GM19238 (cell line): Measurements from ENCODE around the gene CGRRF1.

Experiments used
- DNase-seq: peaks from one replicate; pipeline ENCODE4 v3.0.0; 2011; ENCODE audit warnings: low spot score; ENCODE audit not compliant: insufficient read length

The CGRRF1 gene

DNA sequence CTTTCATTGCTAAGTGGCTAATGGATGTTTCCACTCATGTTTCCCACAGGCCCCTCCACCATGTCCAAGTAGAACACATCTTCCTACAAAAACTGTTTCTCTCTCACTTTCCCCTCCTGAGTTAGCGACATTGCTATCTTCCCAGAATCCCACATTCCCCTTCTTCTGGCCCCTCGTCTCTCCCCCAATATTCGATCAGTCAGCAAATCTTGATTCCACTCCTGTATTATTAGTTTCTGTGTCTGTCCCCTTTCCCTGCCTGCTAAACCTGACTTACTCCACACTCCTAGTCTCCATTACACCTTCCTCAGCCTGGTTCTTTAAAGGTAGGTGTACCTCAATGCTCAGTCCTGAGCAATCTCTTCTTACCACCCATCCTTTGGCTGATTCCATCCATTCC, 37.9 kb downstream of the CGRRF1 start:
- DNase-seq = no peak

DNA sequence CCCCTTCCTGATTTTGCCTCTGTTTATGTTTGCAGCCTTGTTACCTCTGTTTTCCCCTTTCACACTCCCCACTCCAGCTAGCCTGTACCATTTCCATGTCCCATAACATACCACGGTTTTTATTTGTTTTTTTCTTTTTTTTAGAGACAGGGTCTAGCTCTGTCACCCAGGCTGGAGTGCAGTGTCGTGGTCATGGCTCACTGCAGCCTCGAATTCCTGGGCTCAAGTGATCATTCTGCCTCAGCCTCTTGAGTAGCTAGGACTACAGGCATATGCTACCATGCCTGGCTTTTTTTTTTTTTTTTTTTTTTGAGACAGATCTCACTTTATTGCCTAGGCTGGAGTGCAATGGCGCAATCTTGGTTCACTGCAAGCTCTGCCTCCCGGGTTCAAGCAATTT, 38.8 kb downstream of the CGRRF1 start:
- DNase-seq = no peak

DNA sequence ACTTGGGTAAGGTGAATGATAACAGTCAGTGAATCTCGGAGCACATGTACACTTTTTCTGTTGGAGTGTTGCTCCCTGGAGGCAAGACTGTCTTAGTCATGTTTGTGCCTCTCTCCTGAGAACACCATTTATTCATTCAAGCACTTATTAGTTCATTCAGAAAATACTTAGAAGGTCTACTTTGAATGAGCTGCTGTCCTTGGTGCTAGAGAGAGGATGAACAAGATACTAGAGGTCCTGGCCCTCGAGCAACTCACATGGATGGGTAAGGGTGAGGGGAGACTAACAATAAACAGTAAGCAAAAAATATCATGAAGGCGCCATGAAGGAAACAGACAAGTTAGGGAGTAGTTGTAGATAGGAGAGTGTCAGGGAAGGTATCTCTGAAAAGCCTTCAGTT, 40.2 kb downstream of the CGRRF1 start:
- DNase-seq = no peak

DNA sequence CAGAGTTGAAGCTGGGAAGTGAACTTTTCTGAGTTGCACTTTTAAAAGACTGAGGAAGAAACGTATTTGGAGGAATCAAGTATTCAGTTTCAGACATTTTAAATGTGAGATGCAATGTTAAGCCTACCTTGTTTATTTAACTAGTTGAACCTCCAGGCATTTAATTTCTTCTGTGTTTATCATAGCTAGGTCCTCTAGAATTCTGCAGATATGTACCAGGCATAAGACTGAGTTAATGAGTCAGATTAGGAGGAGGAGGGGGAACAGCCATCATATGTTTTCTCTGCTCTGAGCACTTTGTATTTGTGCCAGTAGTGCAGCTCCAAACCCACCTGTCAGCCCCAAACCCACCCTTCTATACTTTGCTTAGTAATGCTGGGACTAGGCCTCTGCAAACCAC, 40.8 kb downstream of the CGRRF1 start:
- DNase-seq = no peak

DNA sequence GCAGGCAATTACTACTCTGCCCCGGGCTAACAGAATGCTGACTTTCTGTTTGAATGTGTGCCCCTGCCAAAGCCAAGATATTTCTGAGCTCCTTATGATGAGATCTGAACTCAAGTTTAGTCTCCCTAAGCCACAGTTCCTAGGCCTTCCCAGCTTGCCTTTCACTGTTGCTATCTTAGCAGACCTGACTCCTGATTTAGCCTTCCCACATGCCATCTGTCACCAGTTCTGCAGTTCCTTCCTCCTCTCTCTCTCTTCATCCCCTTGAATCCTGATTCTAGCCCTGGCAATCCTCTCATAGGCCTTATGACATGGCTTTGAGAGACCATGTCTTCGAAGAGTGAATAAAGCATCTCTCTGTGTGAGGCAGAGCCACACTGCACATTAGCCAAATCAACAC, 44.7 kb downstream of the CGRRF1 start:
- no peak for DNase-seq

DNA sequence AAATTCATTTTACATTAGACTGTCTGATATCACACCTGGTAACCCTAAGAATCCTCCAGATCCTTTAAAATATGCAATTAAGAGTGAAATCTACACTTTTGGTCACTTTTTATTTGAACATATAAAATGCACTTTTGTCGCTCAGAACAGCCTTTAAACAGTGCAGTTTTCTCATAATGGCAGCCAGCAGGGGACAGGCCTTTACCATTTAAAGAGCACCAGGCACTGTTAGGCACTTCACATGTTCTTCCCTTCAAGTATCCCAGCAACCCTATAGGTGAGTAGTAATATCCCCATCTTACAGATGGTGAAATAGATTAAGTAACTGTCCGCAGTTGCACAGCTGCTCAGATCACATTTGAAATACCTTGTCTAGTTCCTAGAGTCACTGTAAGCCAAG, 45.9 kb downstream of the CGRRF1 start:
- DNase-seq = no peak

DNA sequence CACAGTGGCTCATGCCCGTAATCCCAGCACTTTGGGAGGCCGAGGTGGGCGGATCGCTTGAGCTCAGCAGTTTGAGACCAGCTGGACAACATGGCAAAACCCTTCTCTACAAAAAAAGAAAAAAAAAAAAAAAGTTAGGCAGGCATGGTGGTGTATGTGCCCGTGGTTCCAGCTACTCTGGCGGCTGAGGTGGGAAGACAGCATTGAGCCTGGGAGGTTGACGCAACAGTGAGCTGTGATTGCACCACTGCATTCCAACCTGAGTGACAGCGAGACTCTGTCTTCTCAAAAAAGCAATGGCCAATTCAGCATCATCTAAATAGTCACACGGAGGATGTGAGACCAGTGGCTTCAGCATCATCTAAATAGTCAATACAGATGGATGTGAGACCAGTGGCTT, 46.8 kb downstream of the CGRRF1 start:
- DNase-seq = no peak

DNA sequence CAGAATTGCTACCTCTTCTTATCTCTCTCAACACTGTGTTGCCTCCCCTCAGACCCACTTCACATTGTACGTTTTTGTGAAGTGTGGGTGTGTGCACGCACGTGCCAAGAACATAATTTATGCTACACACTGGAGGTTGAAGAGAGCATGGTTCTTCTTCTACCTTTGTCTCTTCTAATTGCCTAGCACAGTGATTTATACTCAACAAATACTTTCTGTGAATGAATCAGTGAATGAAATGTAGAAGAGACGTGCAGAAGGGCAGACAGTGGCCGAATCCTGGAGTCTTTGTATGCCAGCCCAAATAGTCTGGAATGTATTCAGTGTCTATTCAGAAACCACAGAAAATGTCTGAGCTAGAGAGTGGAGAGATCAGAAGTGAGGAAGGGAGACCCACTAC, 52.6 kb downstream of the CGRRF1 start:
- no peak for DNase-seq

DNA sequence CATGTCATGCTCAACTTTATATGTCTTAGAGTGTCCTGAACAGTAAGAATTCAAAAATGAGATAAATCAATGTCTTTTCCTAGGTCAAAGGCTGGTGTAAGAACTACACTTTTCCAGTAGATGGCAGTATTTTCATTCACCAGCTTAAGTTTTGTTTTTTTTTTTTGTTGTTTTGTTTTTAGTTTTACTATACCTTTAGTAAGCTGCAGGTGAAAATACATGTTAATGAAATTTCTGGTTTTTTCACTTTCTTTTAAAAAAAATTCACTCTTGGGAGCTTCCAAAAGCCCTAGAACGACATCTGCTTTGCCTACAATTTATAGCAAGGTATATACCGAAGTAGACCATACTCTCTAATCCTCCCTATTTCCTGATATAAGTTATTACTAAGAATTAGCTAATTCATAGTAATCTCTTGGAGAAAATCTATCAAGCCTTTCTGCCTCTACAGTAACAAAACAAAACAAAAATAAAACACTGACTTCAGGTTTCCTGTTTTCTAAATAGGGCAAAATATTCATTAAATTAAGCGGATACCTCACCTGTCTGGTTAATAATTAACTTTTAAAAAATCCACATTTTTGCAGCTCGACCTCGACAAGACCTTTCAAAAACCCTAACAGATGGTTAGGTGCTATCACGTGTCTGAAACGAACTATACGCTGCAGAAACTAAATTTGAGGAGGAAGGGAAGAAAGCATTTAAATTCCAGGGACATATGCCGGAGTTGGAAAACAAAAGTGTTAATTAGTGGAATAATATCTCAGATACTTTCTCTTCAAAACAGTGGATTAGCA, 54.6 kb downstream of the CGRRF1 start:
- no peak for DNase-seq

DNA sequence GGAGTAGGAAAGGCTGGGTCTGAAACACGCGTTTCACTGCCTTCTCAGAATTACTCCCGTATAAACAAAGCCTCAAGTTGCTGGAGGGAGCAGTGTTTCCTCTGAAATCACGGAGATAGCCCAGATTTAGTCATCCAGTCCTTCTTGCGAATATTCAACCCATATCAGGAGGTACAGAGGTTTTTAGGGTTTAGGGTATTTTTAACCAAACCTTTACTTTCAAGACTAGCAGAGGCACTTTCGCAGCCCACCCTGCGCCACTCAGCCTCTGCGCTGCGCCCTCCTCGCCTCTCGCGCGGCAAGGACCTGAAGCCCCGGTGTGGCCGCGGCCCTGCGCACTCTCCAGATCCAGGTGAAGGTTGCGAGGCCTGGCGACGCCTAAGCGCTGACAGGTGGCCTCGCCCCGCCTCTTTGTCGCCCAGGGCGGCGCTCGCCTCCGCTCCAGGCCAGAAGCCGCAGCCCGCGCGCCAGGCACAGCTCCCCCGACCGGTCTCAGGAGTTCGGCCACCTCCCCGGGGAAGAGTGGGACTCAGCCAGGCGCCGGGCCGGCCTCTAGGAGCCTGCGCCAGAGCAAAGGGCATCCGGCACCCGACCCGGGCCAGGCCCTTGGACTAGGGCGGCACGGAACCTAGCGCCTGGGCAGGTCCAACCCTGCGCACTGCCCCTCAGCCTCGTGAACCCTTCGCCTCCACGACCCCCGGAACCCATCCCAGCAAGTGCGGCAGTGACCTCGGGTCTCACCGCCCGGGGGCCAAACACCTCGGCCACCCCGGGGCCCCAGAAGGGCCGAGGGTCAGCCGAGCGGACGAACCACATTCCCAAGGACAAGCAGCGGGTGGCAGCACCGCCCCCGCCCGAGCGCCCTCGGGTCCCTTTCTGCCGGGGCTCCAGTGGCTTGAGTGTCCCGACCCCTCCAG, 55.4 kb downstream of the CGRRF1 start:
- DNase-seq = peak; percentile 67

DNA sequence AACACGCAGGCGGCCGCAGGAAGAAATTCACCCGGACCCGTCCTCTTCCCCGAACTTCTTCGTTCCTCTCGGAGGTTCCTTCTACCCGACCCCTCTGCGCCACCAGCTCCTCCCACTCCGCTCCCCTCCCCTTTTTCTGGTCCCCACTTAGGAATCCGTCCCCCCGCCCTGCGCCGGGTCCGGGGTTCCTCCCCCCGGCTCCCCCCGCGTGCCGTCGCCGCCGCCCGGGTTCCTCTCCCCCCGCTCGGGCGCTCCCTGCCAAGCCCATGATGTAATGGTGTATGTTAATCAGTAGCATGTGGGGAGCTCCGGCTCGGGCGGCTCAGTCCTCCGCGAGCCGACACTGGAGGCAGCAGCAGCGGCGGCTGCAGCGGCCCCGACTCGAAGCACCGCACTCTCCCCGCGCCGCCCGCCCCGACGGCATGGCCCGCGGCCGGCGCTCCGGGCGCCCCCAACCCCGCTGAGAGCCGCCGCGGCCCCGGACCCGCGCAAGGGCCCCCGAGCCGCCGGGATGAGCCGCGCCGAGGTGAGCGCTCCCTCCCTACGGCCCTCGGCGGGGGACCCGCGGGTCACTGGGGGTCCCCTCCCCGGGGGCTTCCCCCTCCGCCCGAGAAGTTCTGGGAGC, 56.2 kb downstream of the CGRRF1 start:
- peak; percentile 77 for DNase-seq

DNA sequence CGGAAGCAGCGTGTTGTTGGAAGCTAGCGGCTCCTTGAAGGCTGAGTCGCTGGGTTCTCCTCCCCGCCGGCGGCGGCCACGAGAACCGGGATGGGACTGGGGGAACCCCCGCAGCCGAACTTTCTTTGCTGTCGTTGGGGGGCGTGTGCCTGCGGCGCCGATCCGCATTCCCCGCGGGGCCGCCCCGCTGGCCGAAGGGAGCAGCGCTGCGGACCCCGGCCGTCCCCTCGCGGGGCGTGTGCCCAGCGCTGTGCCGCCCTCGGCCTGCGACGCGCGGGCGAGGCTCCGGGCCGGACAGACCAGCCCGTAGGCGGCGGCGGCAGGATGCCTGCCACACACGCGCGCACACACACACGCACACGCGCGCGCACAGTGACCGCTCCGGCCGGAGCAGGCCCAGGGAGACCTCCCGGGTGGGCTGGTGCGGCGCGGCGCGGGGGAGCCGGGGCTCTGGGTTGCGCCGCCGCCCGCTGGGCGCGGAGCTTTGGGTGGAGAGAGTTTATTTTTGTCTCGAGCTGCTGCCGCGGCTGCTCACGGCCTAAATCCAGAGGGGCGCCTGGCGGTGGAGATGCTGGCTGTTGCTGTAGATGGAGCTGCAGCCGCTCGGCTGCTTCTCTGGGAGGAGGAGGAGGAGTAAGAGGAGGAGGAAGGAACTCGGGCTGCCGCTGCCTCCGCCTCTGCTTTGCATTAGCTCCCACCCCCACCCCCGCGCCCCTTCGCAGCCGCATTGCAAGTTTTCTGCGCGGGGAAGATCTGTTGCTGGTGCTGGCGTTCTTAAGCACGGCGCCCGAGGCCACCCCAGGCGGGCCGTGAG, 56.9 kb downstream of the CGRRF1 start, which contains the start of gene SAMD4A:
Gene SAMD4A (plus strand): TSS at position 719 of the 814 bp plus-strand sequence. CDS start 789 bp downstream, outside the sequence.
- DNase-seq = peak; percentile 68

DNA sequence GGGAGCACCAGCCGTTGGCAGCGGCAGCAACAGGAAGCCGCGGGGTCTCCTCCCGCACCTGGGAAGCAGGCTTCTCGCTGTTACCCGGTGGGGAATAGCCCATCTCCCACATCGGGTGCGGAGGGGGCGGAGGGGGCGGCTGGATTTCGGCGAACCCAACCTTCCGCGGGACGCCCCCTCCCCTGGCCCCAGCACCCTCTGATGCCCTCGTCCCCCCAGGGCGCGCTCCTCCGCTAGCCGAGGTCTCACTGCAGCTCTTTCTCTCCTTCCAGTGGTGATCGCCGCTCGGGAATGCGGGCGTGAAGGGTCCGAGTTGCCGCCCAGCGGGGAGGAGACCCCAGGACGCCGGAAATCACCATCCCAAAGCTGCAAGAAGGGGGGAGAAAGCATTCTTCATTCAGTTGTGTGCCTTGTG, 57.5 kb downstream of the CGRRF1 start:
- DNase-seq = peak; percentile 19

DNA sequence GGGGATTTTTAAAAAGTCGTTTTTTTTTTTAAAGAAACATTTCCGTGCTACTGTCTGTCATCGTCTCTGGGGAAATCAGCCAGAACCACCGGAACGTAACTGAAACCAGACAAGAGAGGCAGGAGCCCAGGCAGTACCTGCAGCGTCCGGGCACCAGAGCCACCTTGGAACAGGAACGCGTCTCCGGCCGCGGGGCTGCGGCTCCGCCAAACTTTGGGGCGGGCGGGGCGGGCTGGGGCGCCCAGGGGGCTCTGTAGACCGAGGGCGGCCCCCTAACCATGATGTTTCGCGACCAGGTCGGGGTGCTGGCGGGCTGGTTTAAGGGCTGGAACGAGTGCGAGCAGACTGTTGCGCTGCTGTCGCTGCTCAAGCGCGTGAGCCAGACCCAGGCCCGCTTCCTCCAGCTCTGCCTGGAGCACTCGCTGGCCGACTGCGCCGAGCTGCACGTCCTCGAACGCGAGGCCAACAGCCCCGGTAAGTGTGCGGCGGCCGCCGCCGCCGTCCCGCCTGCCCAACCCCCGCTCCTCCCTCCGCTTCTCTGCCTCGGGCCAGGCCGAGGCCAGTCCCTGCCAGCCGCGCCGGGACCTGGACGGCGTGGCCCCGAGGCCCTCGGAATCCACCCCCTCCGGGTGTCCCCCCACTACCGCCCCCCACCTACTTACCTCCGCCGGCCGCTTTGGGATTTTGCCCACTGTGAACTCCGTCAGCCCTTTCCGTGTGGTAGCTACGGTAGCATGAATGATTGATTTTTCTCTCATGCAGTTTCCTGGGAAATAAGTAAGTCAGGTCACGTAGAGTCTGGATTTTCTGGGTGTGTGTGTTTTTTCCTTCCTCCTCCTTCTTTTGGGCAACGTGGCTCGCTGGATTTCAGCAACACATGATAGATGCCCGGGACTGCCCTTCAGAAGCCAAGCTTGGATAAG, 58.2 kb downstream of the CGRRF1 start:
- DNase-seq = peak; percentile 35

DNA sequence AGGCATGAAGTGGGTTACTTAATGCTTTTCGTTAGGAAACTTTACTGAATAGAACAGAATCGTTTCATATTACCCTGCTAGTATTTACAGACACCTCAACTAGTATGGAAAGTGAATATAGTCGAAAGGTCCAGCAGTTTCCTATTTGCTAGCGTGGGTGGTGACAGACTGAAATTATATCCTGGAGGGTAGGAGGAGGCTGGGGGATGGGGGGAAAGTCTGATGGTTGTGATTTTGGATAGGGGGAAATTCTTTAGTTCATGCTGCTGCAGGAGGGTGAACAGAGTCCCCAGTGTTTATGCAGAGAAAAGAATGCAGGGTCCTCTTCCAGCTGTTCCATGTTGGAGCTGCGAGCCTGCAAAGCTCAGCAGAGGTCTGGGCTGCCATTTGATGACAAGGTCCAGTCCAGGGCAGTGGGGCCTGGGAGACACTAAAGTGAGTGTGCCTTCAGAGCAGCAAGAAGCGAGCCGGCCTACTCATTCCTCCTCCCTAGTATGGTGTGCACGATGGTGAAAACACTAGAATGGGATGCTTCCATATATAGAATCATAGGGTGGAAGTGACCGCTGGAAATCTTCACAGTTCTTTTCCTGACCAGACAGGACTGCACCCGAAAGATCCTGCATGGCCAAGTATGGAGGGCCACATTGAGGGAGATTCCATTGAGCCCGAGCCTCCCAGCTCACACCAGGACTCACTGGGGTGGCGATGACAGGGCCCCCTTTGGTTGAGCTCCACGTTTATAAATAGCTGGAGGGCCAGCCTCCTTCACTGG, 59.3 kb downstream of the CGRRF1 start:
- DNase-seq = no peak

DNA sequence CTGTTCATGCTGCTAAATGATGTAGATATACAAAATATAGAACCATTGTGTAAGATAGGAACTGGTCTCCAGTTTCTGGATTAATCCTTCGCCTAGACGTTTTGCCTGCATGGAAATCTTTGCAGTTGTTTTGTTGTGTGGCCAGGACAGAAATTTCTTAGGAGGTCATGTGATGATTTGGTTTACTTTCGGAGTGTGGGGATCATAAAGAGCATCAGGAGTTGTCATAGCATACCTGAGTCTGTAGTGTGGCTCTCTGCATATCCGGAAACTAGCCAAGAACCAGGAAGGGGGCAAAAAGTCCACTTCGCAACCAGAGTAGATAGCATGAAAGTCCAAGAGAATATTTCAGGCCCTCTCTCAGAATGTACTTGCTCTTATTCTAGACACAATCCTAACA, 60.3 kb downstream of the CGRRF1 start:
- no peak for DNase-seq

DNA sequence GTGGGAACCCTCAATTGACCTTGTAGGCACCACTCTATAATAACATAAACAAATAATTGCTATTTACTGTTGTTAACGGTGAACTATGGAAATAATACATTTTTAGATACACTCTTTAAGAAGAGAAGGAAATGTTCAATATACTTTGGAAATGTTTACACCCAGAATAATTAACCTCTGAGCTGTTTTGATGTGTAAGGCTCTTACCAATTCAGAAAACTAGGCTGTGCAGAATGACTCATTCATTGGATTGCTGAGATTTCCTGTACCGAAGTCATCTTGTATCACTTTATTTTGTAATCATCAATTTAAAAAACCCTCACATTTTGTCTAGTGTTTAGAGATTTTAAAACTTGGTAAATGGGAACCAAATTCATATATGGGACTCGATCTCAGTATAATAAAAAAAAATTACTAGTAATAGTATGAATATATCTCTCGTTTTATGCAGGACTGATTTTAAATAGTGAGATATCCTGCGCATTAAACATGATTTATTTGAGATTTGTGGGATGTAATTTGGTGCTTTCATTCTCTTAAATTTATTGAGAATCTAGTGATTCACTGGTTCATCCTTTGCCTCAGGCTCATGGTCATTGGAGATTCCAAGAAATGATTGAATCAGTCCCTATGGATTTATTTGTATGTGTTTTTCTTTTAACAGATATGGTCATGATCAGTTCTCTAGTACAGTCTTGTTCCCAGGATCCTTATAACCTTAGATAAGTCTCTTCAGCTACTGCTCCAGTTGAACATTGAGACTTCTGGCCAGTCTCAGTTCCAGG, 61.1 kb downstream of the CGRRF1 start:
- no peak for DNase-seq

DNA sequence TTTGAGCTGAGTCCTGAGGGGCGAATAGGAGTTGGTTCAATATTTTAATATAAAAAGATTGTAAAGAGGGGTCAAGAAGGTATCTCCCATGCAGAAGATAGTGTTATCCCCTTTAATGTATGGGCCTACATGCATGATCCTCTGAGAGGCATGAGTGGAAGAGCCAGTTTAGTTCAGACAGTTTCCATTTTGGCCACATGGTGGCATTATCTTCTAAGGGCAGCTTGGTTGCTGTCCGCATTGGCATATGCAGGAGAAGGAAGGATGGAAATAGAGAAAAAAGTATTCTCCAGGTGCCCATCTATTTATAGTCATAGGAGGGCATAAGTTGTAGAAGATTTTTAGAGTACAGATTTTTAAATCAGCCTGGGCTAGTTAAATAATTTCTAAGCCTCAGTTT, 62.6 kb downstream of the CGRRF1 start:
- no peak for DNase-seq
